Stimulated activated CD4-positive, alpha-beta T cell treated with anti-CD3 and anti-CD28 coated beads, Interleukin-15, amount 100 ng/mL, for 48 hours (primary cell): ENCODE data around the gene SPTLC1.
"Not testable (repeated sequence)": the region's sequence is repeated elsewhere in the genome, so short reads cannot be mapped to it uniquely, and the experiment has no call there.

Source experiments
- DNase-seq, 2 donors: peaks; one replicate each; pipeline ENCODE4 v3.0.0-alpha.2; 2020; ENCODE audit warnings: low read depth in 2 of 2

The SPTLC1 gene

DNA sequence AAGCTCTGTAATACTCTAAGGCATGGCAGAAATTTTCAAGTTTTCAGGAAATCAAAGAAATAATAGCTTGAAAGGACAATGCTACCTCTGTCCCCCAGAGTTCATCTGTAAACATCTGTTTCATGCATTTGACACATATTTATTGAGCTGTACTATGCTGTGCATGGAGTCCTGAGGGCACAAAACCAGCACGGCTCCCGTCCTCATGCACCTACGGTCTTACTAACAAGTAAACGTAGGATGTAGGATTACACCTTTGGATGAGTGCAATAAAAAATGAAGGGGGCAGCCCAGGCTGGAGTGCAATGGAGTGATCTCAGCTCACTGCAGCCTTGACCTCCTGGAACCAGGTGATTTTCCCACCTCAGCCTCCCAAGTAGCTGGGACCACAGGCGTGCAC is 81.9 kb downstream of the SPTLC1 start:
- DNase-seq: no peak

DNA sequence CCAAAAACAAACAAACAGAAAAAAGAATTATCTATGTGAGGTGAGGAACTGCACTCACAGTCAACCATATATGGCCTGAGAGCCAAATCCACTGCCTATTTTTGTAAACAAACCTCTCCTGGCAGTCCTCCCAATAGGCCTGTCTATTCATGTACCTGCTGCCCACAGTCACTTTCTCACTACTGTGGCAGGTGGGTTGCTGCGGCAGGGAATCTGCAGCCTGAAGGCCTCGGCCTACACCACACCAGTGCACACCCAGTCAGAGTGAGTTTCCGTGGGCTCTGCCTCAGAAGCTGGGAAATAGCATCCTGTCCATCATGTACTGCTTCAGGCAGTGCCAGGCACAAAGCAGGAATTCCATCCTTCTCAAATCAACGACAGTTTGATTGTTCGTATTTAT is 82.3 kb downstream of the SPTLC1 start:
- no peak for DNase-seq

DNA sequence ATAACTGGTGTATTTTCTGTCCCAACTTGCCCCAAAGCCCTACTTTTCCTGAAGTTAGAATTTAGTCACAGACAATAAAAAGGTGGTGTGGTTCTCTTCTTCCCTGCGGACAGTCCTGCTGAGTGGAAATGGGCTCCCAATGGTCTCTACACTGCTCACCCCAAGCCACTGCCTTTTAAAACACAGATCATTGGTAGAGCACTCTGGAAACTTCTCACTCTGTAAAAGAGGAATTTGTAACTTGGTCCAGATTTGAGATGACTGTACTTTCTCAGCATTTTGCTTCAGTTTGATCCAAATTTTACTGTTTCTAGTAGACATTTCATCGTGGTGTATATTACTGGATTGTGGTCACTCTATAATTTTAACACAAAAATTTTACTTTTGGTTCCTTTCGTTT is 84.8 kb downstream of the SPTLC1 start:
- no peak for DNase-seq

DNA sequence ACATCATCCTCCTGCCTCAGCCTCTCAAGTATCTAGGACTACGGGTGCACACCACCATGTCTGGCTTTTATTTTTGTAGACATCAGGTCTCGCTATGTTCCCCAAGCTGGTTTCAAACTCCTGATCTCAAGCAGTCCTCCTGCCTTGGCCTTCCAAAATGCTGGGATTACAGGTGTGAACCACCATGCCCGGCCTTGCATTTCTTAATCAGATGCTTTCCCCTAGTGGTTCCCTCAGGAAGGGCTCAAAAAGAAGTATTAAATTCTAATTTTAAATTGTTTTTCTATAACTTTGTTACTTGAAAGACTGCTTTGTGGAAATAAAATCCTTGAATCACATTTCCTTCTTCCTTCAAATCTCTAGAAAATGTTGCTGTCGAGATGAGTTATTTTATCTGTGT is 85.7 kb downstream of the SPTLC1 start:
- DNase-seq: no peak

DNA sequence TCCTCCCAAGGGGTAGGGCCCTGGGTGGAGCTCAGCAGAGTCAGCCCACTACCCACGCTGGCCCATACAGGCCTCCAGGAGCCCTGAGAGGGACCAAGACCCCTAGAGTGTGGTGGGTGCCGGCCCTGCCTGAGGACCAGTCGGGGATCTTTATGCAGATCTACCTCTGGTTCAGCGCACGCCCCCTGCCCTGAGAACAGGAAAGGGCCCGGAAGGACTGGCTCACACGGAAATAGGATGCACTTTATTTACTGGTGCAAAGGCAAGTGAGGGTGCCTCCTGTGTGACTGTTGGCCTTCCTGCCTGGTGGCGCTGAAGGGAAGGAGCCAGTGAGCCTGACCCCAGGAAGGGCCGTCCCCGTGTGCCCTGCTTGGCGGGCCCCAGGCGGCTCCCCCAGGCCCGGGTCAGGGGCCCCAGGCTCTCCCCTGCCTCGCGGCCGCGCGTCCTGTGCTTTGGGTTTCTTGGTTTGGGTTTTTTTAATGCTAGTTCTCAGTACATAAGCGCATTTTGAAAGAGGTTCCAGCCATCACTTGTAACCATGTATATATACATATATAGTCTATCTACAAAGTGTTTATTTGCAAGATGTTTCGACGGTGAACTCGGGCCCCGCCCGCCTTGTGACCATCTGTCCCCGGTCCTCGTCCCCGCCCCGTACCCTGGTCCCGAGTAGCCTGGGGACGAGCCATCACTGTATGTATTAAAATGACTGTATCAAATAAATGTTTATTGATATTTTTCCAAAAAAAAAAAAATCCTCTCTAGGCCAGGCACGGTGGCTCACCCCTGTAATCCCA is 88.8 kb downstream of the SPTLC1 start:
- no peak for DNase-seq

DNA sequence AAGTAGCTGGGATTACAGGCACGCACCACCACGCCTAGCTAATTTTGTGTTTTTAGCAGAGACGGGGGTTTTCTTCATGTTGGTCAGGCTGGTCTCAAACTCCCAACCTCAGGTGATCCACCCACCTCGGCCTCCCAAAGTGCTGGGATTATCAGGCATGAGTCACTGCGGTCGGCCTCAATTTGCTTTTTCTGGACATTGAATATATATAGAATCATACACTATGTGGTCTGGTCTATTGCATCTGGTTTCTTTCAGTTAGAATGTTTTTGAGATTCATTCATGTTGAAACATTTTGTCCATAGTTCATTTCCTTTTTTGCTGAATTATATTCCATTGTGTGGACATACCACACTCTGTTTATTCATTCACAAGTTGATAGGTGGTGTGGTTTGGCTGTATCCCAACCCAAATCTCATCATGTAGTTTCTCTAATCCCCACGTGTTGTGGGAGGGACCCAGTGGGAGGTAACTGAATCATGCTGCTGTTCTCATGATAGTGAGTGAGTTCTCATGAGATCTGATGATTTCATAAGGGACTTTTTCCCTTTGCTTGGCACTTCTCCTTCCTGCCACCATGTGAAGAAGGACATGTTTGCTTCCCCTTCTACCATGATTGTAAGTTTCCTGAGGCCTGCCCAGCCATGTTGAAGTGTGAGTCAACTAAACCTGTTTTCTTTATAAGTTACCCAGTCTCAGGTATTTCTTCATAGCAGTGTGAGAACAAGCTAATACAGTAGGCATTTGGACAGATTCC is 93.2 kb downstream of the SPTLC1 start:
- DNase-seq: not testable (repeated sequence)

DNA sequence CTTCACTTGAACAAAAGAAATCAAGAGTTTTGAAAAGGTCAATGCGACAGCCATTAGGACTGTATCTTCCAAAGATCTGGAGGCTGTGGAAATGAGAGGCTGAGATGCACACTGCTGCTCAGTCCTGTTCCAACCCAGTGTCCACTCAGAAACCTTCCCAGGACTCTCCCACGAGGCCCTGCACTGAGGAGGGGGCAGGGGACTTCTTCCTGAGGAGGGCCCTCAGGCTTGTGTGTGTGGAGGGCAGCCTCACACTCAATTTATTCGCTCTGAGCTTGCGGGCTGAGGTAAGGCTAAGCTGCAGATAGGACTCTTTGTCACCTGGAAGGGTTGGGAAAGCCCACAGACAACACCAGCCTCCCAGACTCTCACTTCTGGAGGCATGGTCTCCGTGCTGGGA is 95.6 kb downstream of the SPTLC1 start:
- DNase-seq: no peak

DNA sequence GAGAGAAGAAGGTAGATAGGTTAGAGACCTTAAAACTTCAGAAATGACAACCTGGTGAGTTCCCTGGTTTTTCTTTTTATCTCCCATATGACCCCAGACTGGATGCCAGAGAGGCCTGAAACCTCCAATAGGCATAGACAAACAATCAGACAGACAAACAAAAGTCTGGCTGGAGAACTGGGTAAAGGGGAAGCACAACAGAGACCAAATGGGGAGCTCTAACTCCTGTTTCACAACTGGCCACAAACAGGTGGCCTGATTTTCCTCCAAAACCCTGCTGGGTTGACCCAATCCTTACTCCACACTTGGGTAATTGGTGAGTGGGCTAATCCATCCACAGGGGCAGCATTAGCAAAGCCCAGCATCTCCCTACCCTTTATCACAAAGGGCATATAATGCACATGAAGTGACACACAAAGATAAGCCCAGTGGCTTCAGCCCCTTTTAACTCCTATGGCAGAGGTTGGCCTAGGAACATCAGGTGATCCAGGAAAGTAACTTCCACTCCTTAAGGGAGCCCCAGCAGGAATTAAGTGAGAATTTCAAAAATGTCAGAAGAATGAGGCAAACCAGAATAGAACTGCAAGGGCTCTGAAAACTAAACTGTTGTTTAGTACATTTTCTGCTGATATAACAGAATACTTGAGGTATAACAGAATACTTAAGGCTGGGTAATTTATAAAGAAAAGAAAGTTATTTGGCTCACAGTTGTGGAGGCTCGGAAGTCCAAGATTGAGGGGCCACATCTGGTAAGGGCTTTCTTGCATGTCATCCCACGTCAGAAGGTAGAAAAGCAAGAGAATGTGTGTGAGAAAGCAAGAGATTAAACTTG is 104.3 kb downstream of the SPTLC1 start:
- no peak for DNase-seq

DNA sequence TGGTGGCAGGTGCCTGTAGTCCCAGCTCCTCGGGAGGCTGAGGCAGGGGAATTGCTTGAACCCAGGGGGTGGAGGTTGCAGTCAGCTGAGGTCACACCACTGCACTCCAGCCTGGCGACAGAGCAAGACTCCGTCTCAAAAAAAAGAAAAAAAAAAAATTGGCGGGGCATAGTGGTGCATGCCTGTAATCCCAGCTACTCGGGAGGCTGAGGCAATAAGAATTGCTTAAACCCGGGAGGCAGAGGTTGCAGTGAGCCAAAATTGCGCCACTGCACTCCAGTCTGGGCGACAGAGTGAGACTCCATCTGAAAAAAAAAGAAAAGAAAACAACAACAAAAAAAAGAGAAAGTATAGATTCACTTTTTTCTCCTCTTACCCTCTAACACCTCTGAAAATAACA is 105.0 kb downstream of the SPTLC1 start:
- DNase-seq: not testable (repeated sequence)

DNA sequence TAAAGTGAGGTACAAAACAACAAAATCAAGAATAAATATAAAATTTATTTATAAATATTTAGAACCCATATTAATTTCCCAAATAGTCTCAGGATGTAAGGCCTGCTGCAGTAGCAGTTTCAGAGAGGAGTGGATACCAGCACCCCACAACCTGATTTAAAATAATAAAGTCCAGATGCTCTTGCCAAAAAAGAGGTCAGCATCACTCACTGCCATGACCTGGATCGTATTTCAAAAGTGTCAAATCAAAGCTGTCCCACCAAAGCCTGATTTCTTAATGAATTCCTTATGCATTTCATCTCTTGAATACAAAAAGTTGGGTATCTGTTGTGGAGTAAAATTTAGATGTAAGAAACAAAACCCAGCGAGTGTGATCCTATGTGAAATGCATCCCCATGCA is 107.2 kb downstream of the SPTLC1 start:
- no peak for DNase-seq

DNA sequence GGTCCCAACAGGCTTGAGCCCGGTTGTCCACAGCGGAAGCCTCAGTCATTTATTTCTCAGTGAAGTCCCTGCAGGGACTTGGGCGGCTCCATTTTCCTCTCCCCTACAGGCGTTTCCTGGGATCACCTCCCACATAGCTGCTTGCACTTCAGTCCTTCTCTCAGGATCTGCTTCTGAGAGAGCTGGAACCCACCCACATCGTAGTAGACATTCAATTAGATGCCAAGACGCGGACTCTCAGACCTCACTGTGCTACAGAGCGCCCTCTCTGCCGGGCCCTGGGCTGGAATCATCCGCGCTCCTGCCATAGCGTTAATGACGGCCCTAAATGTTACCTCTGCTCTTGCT is 111.2 kb downstream of the SPTLC1 start:
- DNase-seq: no peak

DNA sequence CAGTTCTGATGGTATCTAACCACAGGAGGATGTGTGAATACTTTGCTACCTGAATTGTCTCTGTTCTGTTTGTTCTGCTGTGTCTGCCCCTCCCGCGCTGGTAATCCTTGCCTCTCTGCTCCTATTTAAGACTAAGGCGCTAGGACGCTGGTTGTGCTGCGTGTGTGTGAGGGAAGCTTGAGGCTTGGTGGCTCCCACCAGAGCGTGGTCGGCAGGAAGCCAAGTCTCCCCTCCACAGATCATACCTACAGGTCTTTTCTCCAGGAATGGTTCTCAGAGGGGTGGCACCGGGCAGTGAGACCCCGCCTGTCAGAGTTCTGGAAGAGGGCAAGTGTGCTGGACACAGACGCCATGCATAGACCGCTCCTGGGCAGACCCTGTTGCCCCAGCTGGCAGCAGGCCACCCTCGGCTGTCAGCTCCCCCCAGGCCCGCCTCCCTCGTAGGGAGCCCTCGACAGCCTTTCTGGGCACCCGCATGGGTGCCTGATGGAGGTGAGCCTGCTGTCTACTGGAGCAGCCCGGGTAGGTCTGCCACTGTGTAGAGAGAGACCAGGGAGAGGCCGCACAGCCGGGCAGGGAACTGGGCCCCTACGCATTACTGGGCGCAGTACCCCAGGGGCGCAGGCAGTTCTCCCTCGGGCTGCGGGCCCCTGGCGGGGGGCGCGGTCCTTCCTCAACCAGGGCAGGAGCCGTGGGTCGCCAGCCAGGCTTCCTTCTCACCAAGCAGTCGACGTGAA is 111.7 kb downstream of the SPTLC1 start:
- DNase-seq: no peak

DNA sequence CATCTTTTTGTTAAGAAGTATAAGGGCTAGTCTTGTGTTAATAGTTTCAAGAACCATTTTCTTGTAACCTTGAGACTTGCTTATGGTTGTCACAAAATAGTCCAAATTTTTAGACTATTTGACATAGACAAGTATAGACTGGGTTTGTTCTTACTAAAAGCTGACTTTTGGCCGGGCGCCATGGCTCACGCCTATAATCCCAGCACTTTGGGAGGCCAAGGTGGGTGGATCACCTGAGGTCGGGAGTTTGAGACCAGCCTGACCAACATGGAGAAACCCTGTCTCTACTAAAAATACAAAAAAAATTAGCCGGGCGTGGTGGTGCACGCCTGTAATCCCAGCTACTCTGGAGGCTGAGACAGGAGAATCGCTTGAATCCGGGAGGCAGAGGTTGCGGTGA is 113.3 kb downstream of the SPTLC1 start:
- not testable (repeated sequence) for DNase-seq

DNA sequence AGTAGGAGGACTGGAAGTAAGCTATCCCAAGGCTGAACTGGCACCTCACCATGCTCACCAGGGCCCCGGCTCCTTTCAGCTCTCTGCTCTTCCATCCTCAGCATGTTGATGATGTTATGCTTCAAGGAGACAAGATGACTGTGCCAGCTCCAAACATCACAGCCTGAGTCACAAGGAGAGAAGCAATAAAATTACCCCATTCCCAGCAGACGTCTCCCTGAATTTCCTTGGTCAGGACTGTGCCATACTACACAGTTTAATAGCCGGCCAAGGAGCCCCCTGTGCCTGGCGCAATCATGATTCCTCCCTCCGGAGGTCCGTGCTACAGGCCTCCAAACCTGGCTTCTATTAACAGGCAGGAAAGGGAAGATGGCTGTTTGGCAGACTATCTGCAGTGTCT is 114.0 kb downstream of the SPTLC1 start:
- DNase-seq: no peak

DNA sequence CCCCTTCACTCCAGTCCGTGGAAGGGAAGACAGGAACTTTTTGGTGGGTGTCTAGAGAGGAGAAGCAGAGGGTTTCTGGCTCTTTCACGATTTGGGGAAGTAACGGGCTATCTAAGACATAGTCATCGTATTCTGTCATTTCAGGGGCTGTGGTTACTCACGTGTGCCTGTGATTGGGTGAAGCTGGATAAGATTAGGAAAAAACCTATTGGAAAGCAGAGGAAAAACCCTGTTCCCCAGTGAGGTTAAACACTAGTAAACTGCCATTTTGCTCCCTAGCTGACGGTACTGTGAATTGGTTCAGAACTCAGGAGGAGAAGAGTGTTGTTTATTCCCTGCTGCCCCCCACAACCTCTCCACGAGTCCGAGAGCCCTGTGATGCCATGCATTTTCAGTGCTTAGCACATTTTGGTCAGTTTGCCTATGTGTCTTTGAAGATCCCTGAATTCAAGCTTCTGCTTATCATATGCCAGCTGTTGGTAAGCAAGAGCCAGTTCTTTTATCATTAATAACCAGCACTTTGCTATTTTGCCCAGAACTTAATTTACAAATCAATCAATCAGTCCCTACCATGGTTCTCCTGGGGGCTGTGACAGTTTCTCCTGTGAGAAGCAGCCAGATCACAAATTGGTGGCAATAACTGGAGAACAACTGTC is 120.1 kb downstream of the SPTLC1 start:
- DNase-seq: no peak

DNA sequence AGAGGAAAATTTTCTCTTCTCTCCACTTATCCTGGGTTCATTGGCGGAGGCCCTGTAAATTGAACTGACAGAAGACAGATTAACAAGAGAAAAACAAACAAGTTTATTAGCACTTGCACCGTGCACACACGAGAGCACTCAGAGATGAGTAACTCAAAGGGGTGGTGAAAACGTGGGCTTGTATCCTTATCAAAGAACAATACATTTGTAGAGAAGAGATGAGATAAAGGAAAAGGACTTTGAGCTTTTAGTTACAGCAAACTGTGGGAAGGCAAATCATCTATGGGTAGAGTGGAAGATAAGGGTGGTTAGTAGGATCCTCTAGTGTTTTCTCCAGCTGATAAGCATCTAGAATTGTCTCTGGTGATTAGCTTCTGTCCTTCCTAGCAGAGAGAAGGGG is 120.8 kb downstream of the SPTLC1 start:
- DNase-seq: no peak

DNA sequence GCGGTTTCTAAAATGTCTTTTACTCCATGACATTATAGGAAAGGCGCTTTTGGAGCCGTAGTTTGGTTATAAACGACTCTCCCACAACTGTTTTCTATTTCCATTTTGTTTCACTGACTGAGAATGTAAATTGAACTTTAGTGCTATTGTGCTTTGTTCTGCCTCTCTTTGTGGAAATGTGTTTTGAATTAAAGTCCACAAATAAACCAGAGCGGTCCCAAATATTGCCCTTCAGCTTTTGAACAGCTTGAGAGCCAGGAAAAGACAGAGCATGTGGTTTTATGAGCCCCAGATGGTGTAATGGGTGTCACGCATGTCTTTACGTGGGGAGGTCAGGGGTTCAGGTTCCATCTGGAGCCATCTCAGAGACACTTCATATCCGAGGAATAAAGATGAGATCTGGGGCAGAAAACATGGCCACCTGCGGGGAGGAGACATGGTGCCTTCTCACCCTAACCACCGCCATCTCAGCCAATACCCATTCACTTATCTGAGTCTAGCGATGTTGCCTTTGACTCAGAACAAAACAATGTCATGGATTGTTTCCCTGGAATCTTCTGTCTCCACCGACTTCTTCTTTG is 122.7 kb downstream of the SPTLC1 start:
- no peak for DNase-seq

DNA sequence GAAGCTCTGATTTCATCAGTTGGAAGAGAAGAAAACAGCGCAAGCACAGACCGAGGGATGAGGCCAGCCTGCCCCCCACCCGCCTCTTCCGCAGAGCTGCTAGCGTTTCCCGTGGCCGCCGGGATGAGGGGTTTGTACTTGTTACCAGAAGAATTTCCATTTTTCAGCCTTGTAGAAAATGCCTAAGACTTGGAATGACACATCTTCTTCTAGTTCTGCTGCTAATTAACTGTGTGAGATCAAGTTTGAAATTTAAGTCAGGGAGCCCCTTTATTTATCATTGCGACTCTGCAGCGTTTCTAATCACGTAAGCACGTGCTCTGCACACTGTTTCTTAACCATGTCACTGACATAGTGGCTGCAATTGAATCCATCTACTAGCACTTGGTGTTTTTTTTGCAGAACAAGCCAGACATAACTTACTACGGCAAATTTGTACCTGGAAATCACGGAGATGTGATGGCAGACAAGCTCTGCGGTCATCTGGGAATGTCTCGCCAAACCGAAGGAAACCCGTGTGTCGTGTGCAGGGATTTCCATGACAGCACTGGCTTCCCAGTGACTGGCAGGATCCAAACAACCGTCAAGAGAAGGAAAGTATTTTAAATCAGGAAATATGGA is 123.4 kb downstream of the SPTLC1 start:
- no peak for DNase-seq

DNA sequence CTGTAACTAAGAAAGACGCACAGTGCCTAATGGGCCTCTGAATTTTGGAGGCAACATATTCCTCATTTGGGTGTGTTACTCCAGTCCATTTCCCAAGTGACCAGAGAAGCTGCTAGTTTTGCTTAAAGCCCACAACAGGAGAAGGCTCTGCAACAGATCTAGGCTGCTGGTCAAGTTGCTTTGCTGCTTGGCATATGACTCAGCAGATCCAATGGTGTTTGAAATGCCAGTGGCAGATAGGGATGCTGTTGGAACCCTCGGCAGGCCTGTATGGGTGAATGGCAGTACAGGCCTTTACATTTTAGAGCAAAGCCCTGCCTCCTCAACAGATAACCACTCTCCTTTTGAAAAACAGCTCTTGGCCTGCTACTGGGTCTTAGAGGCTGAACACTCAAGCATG is 129.0 kb downstream of the SPTLC1 start:
- no peak for DNase-seq

DNA sequence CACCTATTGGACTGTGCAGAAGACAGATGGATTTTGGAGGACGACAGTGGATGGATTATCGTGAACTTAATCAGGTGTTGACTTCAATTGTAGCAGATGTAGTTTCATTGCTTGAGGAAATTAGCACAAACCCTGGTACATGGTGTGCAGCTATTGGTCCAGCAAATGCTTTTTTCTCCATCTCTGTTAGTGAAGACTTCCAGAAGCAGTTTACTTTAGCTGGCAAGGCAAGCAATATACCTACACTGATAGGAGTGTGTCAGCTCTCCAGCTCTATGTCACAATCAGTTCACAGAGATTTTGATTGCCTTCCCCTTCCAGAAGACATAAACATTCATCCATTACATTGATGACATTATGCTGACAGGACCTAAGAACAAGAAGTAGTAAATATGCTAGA is 129.5 kb downstream of the SPTLC1 start:
- no peak for DNase-seq
